GM19351 (cell line): ENCODE measurements around the gene CCDC63.

Source experiments
- ATAC-seq: cut with Tn5 transposase; IDR thresholded peaks from one replicate; pipeline ENCODE4 v1.9.1; 2021; ENCODE audit warnings: mild to moderate bottlenecking, moderate library complexity; ENCODE audit not compliant: unreplicated experiment

Gene CCDC63

DNA sequence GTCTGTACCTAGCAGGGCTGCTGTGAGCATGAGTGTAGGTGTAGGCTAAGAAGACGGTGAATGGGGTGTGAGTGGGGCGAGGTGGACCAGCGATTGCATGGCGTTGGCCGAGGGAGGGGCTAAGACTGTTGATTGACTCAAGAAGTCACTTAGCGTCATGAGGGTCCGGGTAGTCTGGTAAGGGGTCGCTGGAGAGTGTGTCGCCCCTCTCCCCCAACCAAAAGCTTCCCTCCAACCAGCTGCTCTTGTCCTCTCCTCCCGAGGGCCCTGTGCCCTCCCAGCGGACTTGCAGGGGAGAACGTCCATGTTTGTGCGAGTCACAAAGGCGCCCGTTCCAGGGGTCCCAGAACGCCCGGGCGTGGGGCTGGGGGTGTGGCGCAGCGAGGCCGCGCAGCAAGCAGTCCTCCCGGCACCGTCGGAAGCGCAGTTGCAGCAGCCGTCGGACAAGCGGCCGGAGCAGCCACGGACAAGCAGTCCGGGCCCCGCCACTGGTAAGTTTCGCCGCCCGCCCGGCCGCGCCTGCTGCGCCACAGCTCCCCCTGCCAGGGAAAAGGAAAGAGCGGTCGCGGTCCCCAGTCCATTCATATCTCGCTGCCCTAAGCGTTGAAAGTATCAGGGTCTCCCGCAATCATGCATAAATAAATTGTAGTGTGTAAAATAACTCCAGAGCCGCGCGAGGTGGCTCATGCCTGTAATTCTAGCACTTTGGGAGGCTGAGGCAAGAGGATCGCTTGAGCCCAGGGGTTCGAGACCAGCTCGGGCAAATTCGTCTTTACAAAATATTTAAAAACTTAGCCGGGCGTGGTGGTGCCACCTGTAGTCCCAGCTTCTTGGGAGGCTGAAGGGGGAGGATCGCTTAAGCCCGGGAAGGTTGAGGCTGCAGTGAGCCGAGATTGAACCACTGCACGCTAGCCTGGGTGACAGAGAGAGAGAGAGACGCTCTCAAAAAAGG lies at the start of gene CCDC63:
TSS of gene CCDC63 (plus strand) at position 373 of the 952 bp plus-strand sequence. CDS start 5,968 bp downstream, outside the sequence.
- ATAC-seq: no peak

DNA sequence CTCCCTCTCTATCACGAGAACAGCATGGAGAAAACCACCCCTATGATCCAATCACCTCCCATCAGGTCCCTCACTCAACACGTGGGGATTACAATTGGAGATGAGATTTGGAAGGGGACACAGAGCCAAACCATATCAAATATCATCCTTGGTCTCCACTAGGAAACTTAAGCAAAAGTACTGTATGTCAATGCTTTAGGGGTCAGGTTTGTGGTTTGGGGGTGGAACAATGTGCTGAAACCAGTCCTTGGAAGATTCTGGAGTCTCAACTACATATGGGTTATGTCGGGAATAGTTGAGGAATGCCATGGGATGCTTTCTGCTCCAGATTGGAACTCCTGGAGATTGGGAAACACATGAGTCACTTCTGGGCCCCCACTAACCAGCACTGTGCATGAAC lies 48.3 kb upstream of the CCDC63 start:
- no peak for ATAC-seq

DNA sequence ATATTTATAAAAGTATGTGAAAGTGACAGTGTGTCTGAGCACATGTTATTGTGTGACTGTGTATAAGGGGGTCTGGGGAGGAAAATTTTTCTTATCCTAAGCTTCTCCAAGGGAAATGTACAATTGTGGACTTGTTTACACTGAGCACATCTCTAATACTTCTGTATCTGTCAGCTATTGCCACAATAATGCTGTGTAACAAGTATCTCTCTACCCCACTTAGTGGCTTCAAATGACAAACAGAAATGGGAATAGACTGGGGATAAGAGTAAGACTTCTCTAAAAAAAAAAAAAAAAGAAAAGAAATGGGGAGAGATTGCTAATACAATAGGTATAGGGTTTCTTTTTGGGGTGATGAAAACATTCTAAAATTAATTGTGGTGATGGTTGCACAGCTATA lies 44.3 kb upstream of the CCDC63 start:
- no peak for ATAC-seq

DNA sequence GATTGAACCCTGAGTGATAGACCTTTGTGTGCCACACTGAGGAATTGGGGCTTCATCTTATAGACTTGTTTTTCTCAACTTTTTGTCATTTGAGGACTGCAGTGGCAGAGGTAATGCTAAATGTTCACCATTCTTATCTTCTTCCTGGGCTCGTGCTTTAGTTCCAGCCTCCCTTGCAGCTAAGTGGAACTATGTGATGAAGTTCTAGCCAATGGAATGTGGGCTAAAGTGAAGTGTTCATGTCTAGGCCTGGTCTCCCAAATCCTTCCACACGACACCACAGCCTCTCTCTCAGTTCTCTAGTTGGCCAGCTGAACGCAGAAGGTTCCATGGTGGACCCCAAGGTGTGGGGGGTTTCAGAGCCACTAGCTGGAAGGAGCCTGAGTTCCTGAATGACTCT lies 42.4 kb upstream of the CCDC63 start:
- no peak for ATAC-seq

DNA sequence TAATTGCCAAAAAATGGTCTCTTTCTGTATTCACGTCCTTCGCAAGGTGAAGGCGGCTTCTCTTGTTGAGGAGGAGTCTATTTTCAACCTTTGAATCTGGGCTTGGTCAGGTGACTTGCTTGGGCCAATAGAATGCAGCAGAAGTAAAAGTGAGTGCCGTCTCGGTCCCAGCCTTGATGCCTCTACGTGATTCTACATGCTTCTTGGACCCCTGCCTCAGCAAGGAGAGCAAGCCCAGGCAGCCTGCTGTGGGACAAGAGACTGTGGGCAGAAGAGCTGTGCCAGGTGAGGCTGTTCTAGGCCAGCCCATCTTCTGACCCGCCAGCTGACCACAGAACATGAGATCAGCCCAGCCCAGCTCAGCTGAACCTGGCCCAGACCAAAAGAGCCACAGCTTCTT lies 39.1 kb upstream of the CCDC63 start:
- no peak for ATAC-seq

DNA sequence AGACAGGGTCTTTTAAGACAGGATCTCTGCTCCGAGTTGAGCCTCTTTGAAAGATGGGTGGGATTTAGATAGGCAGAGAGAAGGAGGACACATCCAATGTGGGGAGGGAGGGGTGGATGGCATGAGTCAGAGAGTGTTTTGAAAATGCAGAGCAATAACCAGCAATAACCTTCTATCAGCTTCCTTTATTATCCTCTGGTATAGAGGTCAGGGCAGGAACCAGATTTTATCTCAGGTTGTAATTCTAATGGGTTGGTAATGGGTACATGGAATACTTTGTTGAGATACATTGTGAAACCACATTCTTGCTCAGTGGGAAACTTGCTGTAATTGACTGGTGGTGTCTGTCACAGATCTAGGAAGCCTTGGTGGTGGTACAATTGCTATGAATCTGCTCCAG lies 37.6 kb upstream of the CCDC63 start:
- no peak for ATAC-seq

DNA sequence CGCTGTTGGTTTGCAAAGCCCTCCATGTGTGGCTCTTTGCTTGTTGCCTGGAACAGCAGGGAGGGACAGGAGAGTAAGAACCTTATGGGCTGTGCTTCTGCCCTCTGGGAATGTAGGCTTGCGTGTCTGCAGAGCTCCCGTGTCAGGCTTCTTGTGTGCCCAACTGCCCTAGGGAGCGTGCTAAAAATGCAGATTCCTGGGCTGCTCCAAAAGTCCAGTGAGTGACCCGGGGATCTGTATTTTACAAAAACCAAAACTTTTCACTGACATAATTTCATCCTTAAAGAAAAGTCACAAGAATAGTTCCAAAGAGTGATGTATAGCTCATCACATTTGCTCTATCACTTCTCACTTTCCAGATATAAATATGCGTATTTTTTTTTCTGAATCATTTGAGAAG lies 34.8 kb upstream of the CCDC63 start:
- ATAC-seq: no peak

DNA sequence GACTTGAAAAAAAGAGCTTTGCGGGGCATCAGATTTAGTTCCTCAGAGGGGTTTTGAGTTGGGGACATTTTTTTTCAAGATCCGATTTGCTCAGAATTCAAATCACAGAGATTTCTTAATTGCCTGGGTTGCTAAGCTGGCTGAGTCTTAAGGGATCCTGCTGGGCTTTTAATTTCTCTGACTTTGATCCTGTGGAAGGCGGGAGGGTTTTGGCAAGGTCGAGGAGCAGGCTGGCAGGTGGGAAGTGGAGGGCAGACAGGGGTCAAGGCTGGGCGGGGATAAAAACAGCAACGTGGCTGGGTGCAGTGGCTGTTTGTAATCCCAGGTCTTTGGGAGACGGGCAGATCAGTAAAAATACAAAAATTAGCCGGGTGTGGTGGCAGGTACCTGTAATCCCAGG lies 33.5 kb upstream of the CCDC63 start:
- no peak for ATAC-seq

DNA sequence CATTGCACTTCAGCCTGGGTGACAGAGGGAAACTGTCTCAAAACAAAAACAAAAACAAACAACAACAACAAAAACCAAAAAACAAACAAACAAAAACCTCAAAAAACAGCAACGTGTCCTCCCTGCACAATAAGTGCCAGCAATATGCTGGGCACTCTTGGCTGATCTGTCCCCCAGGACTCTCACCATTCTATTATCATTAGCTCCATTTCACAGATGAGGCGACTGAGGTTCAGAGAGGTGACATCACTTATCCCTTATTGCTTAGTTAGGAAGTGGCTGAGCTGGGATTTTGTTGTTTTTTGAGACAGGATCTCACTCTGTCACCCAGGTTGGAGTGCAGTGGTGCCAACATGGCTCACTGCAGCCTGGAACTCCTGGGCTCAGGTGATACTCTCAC lies 33.0 kb upstream of the CCDC63 start:
- no peak for ATAC-seq

DNA sequence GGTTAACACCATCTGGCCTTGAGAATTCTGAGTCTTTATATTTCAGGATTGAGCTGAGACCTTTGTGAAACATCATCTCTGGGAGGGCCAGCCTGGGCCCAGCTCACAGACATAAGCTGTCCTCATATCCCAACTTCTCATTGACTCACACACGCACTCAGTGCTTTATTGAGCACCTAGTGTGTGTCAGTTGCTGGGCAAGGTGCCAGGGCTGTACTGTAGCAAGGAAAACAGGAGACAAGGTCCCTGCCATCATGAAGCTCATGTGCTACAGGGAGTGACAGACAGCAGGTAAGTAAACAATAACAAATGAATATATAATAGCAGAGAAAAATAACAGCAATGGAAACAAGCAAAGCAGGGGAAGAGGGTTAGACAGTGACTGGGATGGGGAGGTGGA lies 30.5 kb upstream of the CCDC63 start:
- no peak for ATAC-seq

DNA sequence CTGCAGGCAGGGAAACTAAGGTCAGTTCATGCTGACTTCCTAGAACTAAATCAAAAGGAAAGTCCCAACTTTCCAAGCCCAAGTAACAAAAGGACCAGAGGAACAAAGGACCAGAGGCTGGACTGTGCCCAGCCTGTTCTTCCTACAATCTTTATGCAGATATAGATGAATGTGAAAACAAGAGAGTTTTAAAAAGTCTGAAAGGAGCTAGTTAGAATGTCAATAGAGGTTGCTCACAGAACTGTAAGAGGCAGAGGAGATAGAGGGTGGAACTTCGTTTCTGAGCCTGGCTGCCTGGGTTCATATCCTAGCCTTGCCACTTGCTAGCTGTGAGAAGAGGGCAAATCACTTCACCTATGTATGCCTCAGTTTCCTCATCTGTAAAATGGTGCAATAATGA lies 30.0 kb upstream of the CCDC63 start:
- no peak for ATAC-seq

DNA sequence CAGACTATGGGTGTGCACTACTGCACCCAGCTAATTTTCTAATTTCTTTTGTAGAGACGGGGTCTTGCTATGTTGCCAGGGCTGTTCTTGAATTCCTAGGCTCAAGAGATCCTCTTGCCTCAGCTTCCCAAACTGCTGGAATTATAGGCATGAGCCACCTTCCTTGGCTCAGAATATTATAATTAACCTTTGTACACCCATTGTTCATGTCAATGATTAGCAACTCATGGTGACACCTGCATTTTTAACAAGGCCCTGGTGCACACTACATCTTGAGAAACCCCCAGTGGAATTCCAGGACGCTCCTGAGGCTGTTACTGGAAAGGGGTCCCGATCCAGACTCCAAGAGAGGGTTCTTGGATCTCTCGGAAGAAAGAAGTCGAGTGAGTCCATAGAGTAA lies 28.3 kb upstream of the CCDC63 start:
- ATAC-seq: no peak

DNA sequence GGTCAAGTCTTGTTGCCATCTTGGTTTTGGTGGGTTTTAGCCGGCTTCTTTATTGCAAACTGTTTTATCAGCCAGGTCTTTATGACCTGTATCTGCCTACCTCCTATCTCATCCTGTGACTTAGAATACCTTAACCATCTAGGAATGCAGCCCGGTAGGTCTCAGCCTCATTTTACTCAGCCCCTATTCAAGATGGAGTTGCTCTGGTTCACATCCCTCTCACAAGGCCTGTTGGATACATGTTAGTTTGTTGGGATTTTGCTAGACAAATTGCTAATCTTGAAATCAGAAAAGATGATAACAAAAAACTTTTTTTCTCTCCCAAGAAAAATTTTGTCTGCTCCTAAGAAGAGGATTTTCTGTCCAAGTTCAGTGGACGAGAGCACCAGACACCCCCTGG lies 27.6 kb upstream of the CCDC63 start:
- ATAC-seq: no peak

DNA sequence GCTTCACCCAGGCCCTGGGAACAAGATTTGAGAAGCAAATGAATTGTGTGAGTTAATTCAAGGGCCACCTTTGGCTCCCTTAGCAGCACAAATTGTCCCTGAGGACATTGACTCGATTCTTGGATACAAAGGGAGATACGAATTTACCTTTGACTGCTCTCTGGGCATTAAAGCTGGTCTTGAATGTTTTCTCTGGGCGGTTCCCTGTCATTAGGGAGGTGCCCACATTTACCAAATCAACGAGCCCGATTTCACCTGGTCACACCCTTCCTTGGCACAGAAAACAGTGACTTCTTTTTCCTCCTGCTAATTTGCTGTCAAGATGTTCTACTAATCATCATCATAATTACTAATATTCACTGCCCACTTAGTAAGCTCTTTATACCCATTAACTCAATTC lies 27.1 kb upstream of the CCDC63 start:
- ATAC-seq: no peak

DNA sequence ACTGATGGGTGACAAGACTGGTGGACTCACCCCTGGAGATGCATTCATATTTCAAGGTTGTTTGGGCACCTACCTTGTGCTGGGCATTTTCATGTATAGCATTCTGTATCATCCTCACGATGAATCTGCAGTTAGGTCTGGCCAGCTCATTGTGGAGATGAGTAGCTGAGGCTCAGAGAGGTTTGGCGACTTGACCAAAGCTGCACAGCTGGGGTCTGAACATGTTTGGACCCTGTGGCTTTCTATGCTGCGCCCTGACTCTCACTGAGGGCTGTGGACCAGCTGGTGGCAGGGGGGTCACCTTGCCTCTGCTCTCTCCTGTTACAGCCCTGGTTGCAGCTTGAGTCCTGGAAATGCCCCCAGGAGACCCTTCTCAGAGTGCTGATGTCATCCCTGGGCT lies 24.9 kb upstream of the CCDC63 start:
- ATAC-seq: no peak

DNA sequence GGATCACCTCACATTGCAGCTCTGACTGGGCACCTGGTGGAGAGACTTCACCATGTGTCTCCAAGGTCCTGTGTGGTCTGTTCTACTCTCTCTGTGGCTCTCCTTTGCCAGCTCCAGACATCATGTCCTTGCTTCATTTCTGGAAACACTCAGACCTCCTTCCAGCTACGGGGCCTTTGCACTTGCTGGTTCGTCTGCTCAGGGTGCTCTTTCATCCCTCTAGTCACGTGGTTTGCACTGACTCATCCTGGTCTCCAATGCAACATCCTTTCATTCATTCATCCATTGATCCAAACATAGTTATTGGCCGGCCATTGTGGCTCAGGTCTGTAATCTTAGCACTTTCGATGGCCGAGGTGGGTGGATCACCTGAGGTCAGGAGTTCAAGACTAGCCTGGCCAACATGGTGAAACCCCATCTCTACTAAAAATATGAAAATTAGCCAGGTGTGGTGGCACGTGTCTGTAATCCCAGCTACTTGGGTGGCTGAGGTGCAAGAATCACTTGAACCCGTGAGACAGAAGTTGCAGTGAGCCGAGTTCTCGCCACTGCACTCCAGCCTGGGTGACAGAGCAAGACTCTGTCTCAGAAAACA lies 23.9 kb upstream of the CCDC63 start:
- no peak for ATAC-seq

DNA sequence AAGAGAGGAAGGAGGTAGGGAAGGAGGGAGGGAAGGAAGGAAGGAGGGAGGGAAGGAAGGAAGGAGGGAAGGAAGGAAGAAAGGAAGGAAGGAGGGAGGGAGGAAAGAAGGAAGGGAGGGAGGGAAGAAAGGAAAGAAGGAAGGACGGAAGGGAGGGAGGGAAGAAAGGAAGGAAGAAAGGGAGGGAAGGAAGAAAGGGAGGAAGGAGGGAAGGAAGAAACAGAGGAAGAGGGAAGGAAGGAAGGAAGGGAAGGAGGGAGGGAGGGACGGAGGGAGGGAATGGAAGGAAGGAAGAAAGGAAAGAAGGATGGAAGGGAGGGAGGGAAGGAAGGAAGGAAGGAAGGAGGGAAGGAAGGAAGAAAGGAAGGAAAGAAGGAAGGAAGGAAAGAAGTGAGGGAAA lies 22.4 kb upstream of the CCDC63 start:
- no peak for ATAC-seq

DNA sequence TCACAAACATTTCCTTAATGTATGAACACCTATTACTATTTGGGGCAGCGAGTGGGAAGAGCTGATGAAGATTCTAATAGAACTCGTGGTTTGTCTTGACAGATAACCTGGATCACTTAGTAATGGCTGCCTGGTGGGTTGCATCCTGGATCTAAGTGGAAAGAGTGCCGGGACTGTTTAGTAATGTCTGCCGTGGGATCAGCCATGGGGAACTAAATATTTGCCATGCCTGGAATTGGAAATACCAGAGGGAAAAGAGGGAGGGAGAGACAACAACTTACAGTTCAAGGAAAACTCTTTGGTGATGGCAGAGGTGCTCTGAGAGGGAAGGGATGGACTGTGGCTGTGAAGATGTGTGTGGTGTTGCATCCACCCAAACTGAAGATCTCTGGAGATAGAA lies 21.3 kb upstream of the CCDC63 start:
- ATAC-seq: no peak

DNA sequence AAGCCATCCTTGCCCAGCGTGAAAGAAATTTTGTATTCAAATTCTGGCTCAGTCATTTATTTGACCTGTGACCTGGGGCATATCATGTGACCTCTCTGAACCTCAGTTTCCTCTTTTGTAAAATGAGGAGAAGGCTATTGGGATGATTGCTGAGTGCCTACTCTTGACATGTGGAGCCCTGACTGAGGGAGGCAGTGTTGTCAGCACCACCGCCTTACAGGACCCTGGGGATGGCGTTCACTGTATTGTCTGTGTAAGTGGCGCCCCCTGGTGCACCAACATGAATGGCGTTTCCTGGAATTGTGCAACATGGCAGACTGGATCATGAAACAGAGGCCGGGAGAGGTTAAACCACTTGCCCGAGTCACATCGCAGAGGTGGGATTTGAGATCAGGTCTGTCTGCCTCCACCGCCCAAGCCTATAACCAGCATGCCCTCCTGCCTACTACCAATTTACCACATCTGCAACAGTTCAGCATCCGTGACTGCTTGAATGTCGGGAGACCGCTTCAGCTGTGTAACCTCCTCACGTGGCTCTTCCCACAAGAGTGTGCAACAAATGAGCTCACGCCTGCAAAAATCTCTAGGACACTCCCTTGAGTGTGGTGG lies 20.1 kb upstream of the CCDC63 start:
- ATAC-seq: peak; percentile 73

DNA sequence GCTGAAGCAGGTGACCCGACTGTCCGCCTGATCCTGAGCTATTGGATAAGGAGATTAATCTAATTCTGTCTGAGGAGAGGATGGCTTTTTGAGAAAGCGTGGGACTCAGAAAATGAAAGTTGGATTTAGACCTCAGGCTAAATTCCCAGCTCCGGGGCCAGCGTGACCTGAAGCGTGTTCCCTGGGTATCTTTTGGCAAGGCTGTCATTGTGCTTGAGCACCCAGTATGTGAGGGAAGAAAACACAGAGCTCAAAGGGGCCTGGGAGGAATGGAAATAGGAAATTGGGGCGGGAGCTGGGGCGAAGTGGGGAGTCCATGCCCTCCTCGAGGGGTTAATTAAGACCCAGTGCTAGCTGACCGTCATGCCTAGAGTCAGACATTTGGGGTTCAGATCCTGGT lies 17.5 kb upstream of the CCDC63 start:
- ATAC-seq: no peak

DNA sequence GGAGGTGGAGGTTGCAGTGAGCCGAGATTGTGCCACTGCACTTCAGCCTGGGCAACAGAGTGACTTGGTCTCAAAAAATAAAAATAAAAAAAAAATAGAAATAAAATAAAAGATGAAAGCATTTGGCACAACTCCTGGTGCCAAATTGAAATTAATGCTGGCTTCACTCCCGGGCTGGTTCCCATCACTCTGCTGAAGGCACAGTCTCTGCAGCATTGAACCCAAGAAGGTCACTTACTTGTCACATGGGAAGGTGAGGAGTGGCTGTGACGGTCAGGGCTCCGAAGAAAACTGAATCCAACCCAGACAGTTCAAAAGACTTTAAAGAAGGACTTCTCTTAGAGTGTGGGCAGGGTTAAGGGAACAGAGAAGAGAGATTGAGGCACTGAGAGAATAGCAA lies 10.5 kb upstream of the CCDC63 start:
- ATAC-seq: no peak

DNA sequence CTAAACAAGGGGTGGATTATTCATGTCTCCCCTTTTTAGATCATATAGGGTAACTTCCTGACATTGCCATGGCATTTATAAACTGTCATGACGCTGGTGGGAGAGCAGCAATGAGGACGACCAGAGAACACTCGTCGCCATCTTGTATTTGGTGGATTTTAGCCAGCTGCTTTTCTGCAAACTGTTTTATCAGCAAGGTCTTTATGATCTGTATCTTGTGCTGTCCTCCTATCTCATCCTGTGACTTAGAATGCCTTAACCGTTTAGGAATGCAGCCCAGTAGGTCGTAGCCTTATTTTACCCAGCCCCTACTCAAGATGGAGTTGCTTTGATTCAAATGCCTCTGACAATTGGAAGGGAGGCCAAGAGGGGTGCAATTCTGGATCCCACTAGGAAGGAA lies 5.8 kb upstream of the CCDC63 start:
- no peak for ATAC-seq
